UCSD-AML1 (cell line): ENCODE data around the gene HNRNPC.
"Not testable (repeated sequence)": the region's sequence is repeated elsewhere in the genome, so short reads cannot be mapped to it uniquely, and the experiment has no call there.

Experiments
- DNase-seq: peaks from one replicate; lab custom pipeline; 2025; ENCODE audit not compliant: unreplicated experiment; lab: John Stamatoyannopoulos, UW

Gene HNRNPC

GRCh38 chr14:21213652-21214051 lies 55.6 kb downstream of the HNRNPC start:
- DNase-seq = no peak

- DNase-seq = not testable (repeated sequence)
Observed at GRCh38 chr14:21212824-21213223, 56.4 kb downstream of the HNRNPC start.

GRCh38 chr14:21211509-21211908 lies 57.7 kb downstream of the HNRNPC start:
- no peak for DNase-seq

GRCh38 chr14:21210023-21210422 lies 59.2 kb downstream of the HNRNPC start:
- DNase-seq = no peak

GRCh38 chr14:21209185-21209584 lies 60.1 kb downstream of the HNRNPC start:
- no peak for DNase-seq

- DNase-seq = no peak
Observed at GRCh38 chr14:21208554-21208953, 60.7 kb downstream of the HNRNPC start.

DNA sequence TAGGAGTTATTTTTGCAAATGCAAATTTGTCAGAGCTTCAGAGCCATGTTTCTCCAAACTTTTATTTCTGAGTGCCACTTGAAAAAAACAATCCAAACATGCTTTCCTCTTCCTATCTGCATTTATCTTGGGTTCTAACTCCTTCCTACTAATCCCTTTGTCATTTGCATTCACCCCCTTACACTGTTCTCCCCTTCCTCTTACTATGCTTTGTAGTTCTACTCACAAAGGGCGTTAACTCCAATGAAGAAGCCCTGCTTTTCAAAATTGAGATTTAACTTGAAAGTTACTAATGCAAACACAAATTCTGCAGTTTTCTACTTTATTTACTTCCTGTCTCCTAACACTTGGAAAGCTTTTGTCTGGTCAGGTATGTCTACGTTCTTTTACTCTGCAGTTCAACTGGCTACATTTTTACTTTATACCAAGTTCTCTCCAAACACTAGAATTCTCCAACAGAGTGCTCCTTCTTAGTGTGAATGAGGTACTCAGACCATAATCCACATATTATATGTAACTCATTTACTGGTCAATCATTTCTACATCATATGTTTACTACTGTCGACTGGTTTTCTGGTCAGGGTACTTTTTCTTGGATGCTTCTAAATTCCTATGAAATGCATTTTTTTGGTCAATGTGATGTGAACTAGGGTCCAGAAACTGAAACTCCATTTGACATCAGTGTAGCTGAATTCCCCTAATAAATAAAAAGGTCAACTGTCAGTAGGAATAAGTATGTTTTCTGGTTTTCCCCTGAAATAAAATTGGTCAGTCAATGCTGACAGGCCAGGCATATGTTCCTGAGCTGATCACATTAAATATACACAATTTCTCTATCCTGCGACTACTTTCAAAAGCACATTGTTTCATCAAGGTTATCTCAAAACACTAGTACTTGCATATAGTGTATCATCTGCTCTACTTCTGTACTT lies 62.2 kb downstream of the HNRNPC start:
- DNase-seq = no peak

GRCh38 chr14:21205678-21206581 lies 63.3 kb downstream of the HNRNPC start:
- DNase-seq = no peak

DNA sequence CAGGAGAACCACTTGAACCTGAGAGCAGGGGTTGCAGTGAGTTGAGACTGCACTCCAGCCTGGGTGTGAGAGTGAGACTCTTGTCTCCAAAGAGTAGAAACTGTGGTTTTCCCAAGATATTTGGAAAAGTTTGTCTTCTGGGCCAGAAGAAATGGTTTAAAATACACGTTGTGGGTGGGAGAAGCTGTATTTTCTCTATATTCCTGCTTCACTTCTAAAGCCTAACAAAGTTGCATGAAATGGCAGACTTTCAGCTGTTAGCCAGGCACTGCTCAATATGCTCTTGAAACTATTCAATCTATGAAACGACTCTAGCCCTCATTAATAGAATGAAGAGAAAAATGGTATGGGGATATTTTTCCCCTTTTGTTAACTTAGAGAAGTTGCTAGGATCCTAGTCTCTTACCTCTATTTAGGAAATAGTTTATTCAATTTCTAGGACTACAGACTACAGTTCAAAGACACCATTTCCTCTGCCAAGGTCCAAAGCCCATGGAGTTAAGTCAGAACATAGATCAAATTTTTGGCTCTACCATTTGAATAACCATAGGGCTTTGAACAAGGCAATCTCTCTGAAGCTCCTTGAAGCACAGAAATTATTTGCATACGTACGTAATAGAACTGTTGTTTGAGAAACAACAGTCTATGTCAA lies 64.1 kb downstream of the HNRNPC start:
- DNase-seq = no peak

DNA sequence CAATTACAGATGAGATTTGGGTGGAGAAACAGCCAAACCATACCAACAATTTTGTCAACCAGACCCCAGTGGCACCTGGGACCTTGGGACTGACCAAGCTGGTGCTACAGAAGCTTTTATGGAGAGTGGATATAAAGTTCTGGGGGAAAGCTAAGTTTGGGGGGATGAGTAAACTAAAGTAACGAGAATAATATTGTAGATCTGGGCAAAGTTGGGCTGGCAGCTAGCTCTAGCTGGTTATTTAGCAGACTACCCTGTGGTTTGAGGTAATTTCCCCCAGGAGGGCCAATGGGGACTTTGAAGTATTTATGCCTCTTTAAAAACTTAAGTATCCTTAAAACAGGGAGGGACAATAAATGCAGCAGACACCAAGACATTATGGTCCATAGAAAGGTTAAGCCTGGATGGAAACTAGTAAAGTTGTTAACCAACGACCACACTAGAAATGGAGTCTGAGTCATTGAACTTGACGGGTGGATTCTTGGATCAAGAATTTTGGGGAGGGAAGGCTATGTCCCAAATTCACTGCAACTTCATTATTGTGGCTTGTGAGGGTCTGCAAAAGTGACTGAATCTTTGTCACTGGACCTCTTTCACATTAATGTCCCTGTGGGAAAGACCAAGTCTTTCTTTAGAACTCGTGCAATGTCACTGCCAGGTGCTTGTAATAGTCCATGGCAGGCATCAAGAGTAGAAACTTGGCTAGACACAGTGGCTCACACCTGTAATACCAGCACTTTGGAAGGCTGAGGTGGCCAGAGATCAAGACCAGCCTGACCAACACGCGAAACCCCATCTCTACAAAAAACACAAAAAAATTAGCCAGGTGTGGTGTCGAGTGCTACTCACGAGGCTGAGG lies 64.8 kb downstream of the HNRNPC start:
- no peak for DNase-seq

- DNase-seq = no peak
Observed at GRCh38 chr14:21203470-21204166, 65.6 kb downstream of the HNRNPC start.

GRCh38 chr14:21202463-21203358 lies 66.5 kb downstream of the HNRNPC start:
- DNase-seq = no peak

- no peak for DNase-seq
Observed at GRCh38 chr14:21201732-21202462, 67.3 kb downstream of the HNRNPC start.

GRCh38 chr14:21200752-21201461 lies 68.3 kb downstream of the HNRNPC start:
- DNase-seq = no peak

- no peak for DNase-seq
Observed at GRCh38 chr14:21199611-21200560, 69.4 kb downstream of the HNRNPC start.
